ENCODE data around the gene FUT2.

DNA sequence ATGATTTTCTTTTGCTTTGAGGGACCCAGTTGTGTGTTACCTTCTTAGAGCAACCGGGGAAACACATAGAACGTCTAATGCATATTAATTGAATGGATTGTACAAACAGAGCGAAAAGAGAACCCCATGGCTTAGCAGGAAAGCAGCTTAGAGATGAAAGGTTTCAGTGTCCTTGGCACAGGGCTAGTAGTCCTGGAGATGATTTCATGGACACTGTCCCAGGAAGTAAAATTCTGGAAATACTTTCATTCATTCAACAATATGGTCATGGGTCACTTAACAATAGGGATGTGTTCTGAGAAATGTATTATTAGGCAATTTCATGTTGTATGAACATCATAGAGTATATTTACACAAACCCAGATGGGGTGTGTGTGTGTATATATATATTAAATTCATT is 9.7 kb upstream of the FUT2 start:
- TF ChIP-seq, protein P1, sequence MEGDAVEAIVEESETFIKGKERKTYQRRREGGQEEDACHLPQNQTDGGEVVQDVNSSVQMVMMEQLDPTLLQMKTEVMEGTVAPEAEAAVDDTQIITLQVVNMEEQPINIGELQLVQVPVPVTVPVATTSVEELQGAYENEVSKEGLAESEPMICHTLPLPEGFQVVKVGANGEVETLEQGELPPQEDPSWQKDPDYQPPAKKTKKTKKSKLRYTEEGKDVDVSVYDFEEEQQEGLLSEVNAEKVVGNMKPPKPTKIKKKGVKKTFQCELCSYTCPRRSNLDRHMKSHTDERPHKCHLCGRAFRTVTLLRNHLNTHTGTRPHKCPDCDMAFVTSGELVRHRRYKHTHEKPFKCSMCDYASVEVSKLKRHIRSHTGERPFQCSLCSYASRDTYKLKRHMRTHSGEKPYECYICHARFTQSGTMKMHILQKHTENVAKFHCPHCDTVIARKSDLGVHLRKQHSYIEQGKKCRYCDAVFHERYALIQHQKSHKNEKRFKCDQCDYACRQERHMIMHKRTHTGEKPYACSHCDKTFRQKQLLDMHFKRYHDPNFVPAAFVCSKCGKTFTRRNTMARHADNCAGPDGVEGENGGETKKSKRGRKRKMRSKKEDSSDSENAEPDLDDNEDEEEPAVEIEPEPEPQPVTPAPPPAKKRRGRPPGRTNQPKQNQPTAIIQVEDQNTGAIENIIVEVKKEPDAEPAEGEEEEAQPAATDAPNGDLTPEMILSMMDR (IDR thresholded peaks at IDR 0.05), result no peak
- no peak for TF ChIP-seq POLR2A (IDR thresholded peaks at IDR 0.05)
